Trophoblast cell (in vitro differentiated cells and primary cell): ENCODE results near the gene SEMA5A.

Source experiments
- DNase-seq, 2 donors: peaks; one replicate each; pipeline ENCODE4 v3.0.0-alpha.2; 2016
- H2AFZ ChIP-seq: 2 replicates; pipeline ENCODE4 v1.6.1; 2013; ENCODE audit warnings: low read length, moderate library complexity, mild to moderate bottlenecking; ENCODE audit not compliant: insufficient read depth, poor library complexity
- H2AK5ac ChIP-seq: 2 replicates; pipeline ENCODE4 v1.6.1; 2013; ENCODE audit warnings: mild to moderate bottlenecking, low read length
- H2BK120ac ChIP-seq: 2 replicates; pipeline ENCODE4 v1.6.1; 2013; ENCODE audit warnings: low read length, mild to moderate bottlenecking, moderate library complexity; ENCODE audit not compliant: insufficient read depth, poor library complexity
- H2BK12ac ChIP-seq: 2 replicates; pipeline ENCODE4 v1.6.1; 2013; ENCODE audit warnings: mild to moderate bottlenecking, low read length, moderate library complexity
- H2BK5ac ChIP-seq: 2 replicates; pipeline ENCODE4 v1.6.1; 2013; ENCODE audit warnings: low read length, low read depth, moderate library complexity, mild to moderate bottlenecking; ENCODE audit not compliant: poor library complexity
- H3K14ac ChIP-seq: 2 replicates; pipeline ENCODE4 v1.6.1; 2013; ENCODE audit warnings: mild to moderate bottlenecking, low read length
- H3K18ac ChIP-seq: 2 replicates; pipeline ENCODE4 v1.6.1; 2013; ENCODE audit warnings: mild to moderate bottlenecking, low read length
- H3K23ac ChIP-seq: 2 replicates; pipeline ENCODE4 v1.6.1; 2013; ENCODE audit warnings: low read length
- H3K27ac ChIP-seq: 2 replicates; pipeline ENCODE4 v1.5.1; 2013; ENCODE audit warnings: low read depth, mild to moderate bottlenecking, inconsistent platforms, low read length, moderate library complexity
- H3K27me3 ChIP-seq: 2 replicates; pipeline ENCODE4 v1.6.1; 2013; ENCODE audit warnings: inconsistent platforms, mild to moderate bottlenecking, low read length, moderate library complexity; ENCODE audit not compliant: insufficient read depth
- H3K36me3 ChIP-seq, 2 experiments: 1 replicate in 1 of 2; 2 replicates in 1 of 2; pipeline ENCODE4 v1.6.1; 2013; ENCODE audit warnings: low read length in 2 of 2, mild to moderate bottlenecking in 2 of 2, moderate library complexity in 1 of 2; ENCODE audit not compliant: insufficient read depth in 2 of 2, control insufficient read depth in 1 of 2
- H3K4ac ChIP-seq: 2 replicates; pipeline ENCODE4 v1.6.1; 2013; ENCODE audit warnings: low read depth, mild to moderate bottlenecking, low read length, moderate library complexity
- H3K4me1 ChIP-seq, 2 experiments: 1 replicate in 1 of 2; 2 replicates in 1 of 2; pipeline ENCODE4 v1.6.1; 2013; ENCODE audit warnings: low read length in 2 of 2, mild to moderate bottlenecking in 2 of 2, moderate library complexity in 1 of 2; ENCODE audit not compliant: insufficient read depth in 2 of 2, control insufficient read depth in 1 of 2
- H3K4me2 ChIP-seq: 2 replicates; pipeline ENCODE4 v1.6.1; 2013; ENCODE audit warnings: inconsistent platforms, mild to moderate bottlenecking, low read length, moderate library complexity
- H3K4me3 ChIP-seq: 2 replicates; pipeline ENCODE4 v1.5.1; 2013; ENCODE audit warnings: mild to moderate bottlenecking, low read depth, low read length, inconsistent platforms
- H3K79me1 ChIP-seq: one replicate; pipeline ENCODE4 v1.6.1; 2013; ENCODE audit warnings: low read length
- H3K79me2 ChIP-seq: 2 replicates; pipeline ENCODE4 v1.6.1; 2013; ENCODE audit warnings: low read length, mild to moderate bottlenecking; ENCODE audit not compliant: control insufficient read depth, insufficient read depth, poor library complexity
- H3K9ac ChIP-seq: 2 replicates; pipeline ENCODE4 v1.6.1; 2013; ENCODE audit warnings: mild to moderate bottlenecking, low read length
- H3K9me3 ChIP-seq: 2 replicates; pipeline ENCODE4 v1.6.1; 2013; ENCODE audit warnings: low read depth, mild to moderate bottlenecking, control low read depth, inconsistent platforms, low read length; ENCODE audit not compliant: insufficient read depth
- H4K12ac ChIP-seq: 2 replicates; pipeline ENCODE4 v1.6.1; 2013; ENCODE audit warnings: low read depth, mild to moderate bottlenecking, low read length, moderate library complexity
- H4K8ac ChIP-seq: 2 replicates; pipeline ENCODE4 v1.6.1; 2013; ENCODE audit warnings: low read depth, mild to moderate bottlenecking, low read length, moderate library complexity
- H4K91ac ChIP-seq: one replicate; pipeline ENCODE4 v1.6.1; 2013; ENCODE audit warnings: low read depth, mild to moderate bottlenecking, low read length, moderate library complexity
- WGBS: extraction: QIAGEN DNeasy Blood & Tissue Kit; methylation state at CpG from one replicate; pipeline ENCODE4 v1.1.7; 2013; ENCODE audit warnings: missing lambda C conversion rate; ENCODE audit not compliant: insufficient read length, insufficient coverage; ENCODE audit errors: extremely low coverage; 5-methylcytosine and 5-hydroxymethylcytosine counted together

The SEMA5A gene

GRCh38 chr5:9201011-9201410 lies 344.9 kb downstream of the SEMA5A start:
- H3K27me3 ChIP-seq: no peaks in the 10 kb centered on the region
- no peak overlapping the region for H3K4me2 ChIP-seq
- H3K79me1 ChIP-seq: no peaks in the 10 kb centered on the region
- H3K4ac ChIP-seq: no peak overlapping the region
- H4K12ac ChIP-seq: no peak overlapping the region
- no peak overlapping the region for H2BK5ac ChIP-seq
- H2AK5ac ChIP-seq: no peak overlapping the region
- no peak overlapping the region for H2AFZ ChIP-seq
- no peak overlapping the region for H3K4me3 ChIP-seq
- H3K79me2 ChIP-seq: no peaks in the 10 kb centered on the region
- H3K9me3 ChIP-seq: no peaks in the 10 kb centered on the region
- H4K91ac ChIP-seq: no peak overlapping the region
- DNase-seq: no peak
- no peak overlapping the region for H3K23ac ChIP-seq
- no peak overlapping the region for H3K14ac ChIP-seq
- H4K8ac ChIP-seq: no peak overlapping the region
- no peak overlapping the region for H2BK12ac ChIP-seq
- H3K18ac ChIP-seq: no peak overlapping the region
- WGBS: no CpG with 5 or more reads among the region's 2 CpGs
- no peak overlapping the region for H2BK120ac ChIP-seq
- H3K9ac ChIP-seq: no peak overlapping the region
- peaks cover 16 to 38% of the 10 kb centered on the region in 2 experiments for H3K36me3 ChIP-seq
- H3K27ac ChIP-seq: no peak overlapping the region
- no peaks in the 10 kb centered on the region for H3K4me1 ChIP-seq

- no peak for DNase-seq
- no peak overlapping the region for H3K4ac ChIP-seq
- H3K79me1 ChIP-seq: no peaks in the 10 kb centered on the region
- H2BK12ac ChIP-seq: no peak overlapping the region
- WGBS: no CpG with 5 or more reads among the region's 3 CpGs
- no peak overlapping the region for H3K4me2 ChIP-seq
- no peak overlapping the region for H2AK5ac ChIP-seq
- H3K4me3 ChIP-seq: no peak overlapping the region
- no peaks in the 10 kb centered on the region for H3K4me1 ChIP-seq
- H4K91ac ChIP-seq: no peak overlapping the region
- H2AFZ ChIP-seq: no peak overlapping the region
- H3K27ac ChIP-seq: no peak overlapping the region
- H3K14ac ChIP-seq: no peak overlapping the region
- no peak overlapping the region for H2BK120ac ChIP-seq
- H3K9me3 ChIP-seq: no peaks in the 10 kb centered on the region
- peaks cover 22 to 46% of the 10 kb centered on the region in 2 experiments for H3K36me3 ChIP-seq
- H3K9ac ChIP-seq: no peak overlapping the region
- no peak overlapping the region for H3K18ac ChIP-seq
- no peaks in the 10 kb centered on the region for H3K79me2 ChIP-seq
- H3K27me3 ChIP-seq: no peaks in the 10 kb centered on the region
- H3K23ac ChIP-seq: no peak overlapping the region
- H4K12ac ChIP-seq: no peak overlapping the region
- H4K8ac ChIP-seq: no peak overlapping the region
- H2BK5ac ChIP-seq: no peak overlapping the region
These were observed 347.5 kb downstream of the SEMA5A start for GRCh38 chr5:9198394-9198793.

GRCh38 chr5:9197881-9198260 lies 348.0 kb downstream of the SEMA5A start:
- Histone ChIP-seq H3K79me2 (no peaks in the 10 kb centered on the region), H3K18ac (no peak overlapping the region), H2BK12ac (no peak overlapping the region), H3K4me3 (no peak overlapping the region), H2AFZ (no peak overlapping the region), H3K4me2 (no peak overlapping the region), H3K27me3 (no peaks in the 10 kb centered on the region), H2BK5ac (no peak overlapping the region), H3K4ac (no peak overlapping the region), H3K36me3 (peaks cover 25 to 47% of the 10 kb centered on the region in 2 experiments), H4K91ac (no peak overlapping the region), H3K14ac (no peak overlapping the region), H3K27ac (no peak overlapping the region), H3K23ac (no peak overlapping the region), H2AK5ac (no peak overlapping the region), H3K4me1 (no peaks in the 10 kb centered on the region), H4K8ac (no peak overlapping the region), H3K9me3 (no peaks in the 10 kb centered on the region), H4K12ac (no peak overlapping the region), H3K79me1 (no peaks in the 10 kb centered on the region), H2BK120ac (no peak overlapping the region), H3K9ac (no peak overlapping the region)
- WGBS: no CpG with 5 or more reads among the region's 1 CpG
- no peak for DNase-seq

GRCh38 chr5:9196403-9197227 lies 349.3 kb downstream of the SEMA5A start:
- H2AK5ac ChIP-seq: no peak overlapping the region
- no peak overlapping the region for H4K91ac ChIP-seq
- no peak overlapping the region for H3K27ac ChIP-seq
- H3K9ac ChIP-seq: no peak overlapping the region
- DNase-seq: no peak
- H3K4me3 ChIP-seq: no peak overlapping the region
- H3K23ac ChIP-seq: no peak overlapping the region
- peaks cover 25 to 50% of the 10 kb centered on the region in 2 experiments for H3K36me3 ChIP-seq
- no peaks in the 10 kb centered on the region for H3K9me3 ChIP-seq
- no peak overlapping the region for H3K18ac ChIP-seq
- no peak overlapping the region for H2AFZ ChIP-seq
- no peaks in the 10 kb centered on the region for H3K27me3 ChIP-seq
- H3K79me1 ChIP-seq: no peaks in the 10 kb centered on the region
- no peaks in the 10 kb centered on the region for H3K79me2 ChIP-seq
- no peak overlapping the region for H3K4me2 ChIP-seq
- no peak overlapping the region for H2BK120ac ChIP-seq
- H2BK5ac ChIP-seq: no peak overlapping the region
- H4K12ac ChIP-seq: no peak overlapping the region
- no peak overlapping the region for H4K8ac ChIP-seq
- H2BK12ac ChIP-seq: no peak overlapping the region
- no peak overlapping the region for H3K14ac ChIP-seq
- no CpG with 5 or more reads among the region's 13 CpGs for WGBS
- H3K4me1 ChIP-seq: no peaks in the 10 kb centered on the region
- H3K4ac ChIP-seq: no peak overlapping the region
